Neural cell (in vitro differentiated cells): Measurements from ENCODE around the gene CDON. TPM values are rescaled to one million over a fixed set of nuclear protein-coding genes. Genes with fewer than 3 reads are reported as not detected.

Experiments
- H2AFZ ChIP-seq: fragments of 200-600, 300-800 bp; sonication (generic), shearing (Covaris generic); 2 replicates; pipeline ENCODE4 v1.6.0; 2014; ENCODE audit warnings: low read depth, mild to moderate bottlenecking, antibody characterized with exemption, low read length, moderate library complexity
- H3F3A ChIP-seq: fragments of 200-600 bp; shearing (Covaris generic); 2 replicates; pipeline ENCODE4 v1.6.1; 2016; ENCODE audit warnings: mild to moderate bottlenecking, moderate library complexity, mixed read lengths, antibody characterized with exemption, low read length; ENCODE audit not compliant: insufficient read depth, poor library complexity, severe bottlenecking
- H3K27ac ChIP-seq: fragments of 200-600, 300-800 bp; sonication (generic), shearing (Covaris generic); 2 replicates; pipeline ENCODE4 v1.5.1; 2014; ENCODE audit warnings: mild to moderate bottlenecking, low read length, moderate library complexity
- H3K27me3 ChIP-seq: fragments of 300-800, 200-600 bp; sonication (generic), shearing (Covaris generic); 2 replicates; pipeline ENCODE4 v1.6.0; 2014; ENCODE audit warnings: mild to moderate bottlenecking, low read depth, low read length, moderate library complexity; ENCODE audit not compliant: insufficient read depth
- H3K36me3 ChIP-seq: fragments of 300-800, 200-600 bp; sonication (generic), shearing (Covaris generic); 2 replicates; pipeline ENCODE4 v1.5.1; 2014; ENCODE audit warnings: mild to moderate bottlenecking, antibody characterized with exemption, low read length, moderate library complexity; ENCODE audit not compliant: insufficient read depth
- H3K4me2 ChIP-seq: fragments of 300-800, 200-600 bp; sonication (generic), shearing (Covaris generic); 2 replicates; pipeline ENCODE4 v1.6.0; 2014; ENCODE audit warnings: mild to moderate bottlenecking, low read length
- H3K4me3 ChIP-seq: fragments of 300-800, 200-600 bp; sonication (generic), shearing (Covaris generic); 2 replicates; pipeline ENCODE4 v1.5.1; 2014; ENCODE audit warnings: mild to moderate bottlenecking, low read length, moderate library complexity
- H3K79me2 ChIP-seq: fragments of 200-600 bp; shearing (Covaris generic); replicated peaks from 2 replicates; pipeline ENCODE4 v1.6.0; 2014; ENCODE audit warnings: mild to moderate bottlenecking, low read length, moderate library complexity; ENCODE audit not compliant: insufficient read depth
- H3K9ac ChIP-seq: fragments of 300-800, 200-600 bp; sonication (generic), shearing (Covaris generic); 2 replicates; pipeline ENCODE4 v1.6.1; 2016; ENCODE audit warnings: mild to moderate bottlenecking, low read length, mixed read lengths
- H3K9me2 ChIP-seq: fragments of 200-600 bp; shearing (Covaris generic); 2 replicates; pipeline ENCODE4 v1.6.1; 2016; ENCODE audit warnings: mild to moderate bottlenecking, low read length, mixed read lengths; ENCODE audit not compliant: insufficient read depth
- H3K9me3 ChIP-seq: fragments of 200-600, 300-800 bp; sonication (generic), shearing (Covaris generic); 2 replicates; pipeline ENCODE4 v1.6.1; 2016; ENCODE audit warnings: mild to moderate bottlenecking, mixed run types, low read length, moderate library complexity, mixed read lengths
- H4K20me1 ChIP-seq: fragments of 200-600 bp; shearing (Covaris generic); 2 replicates; pipeline ENCODE4 v1.6.1; 2016; ENCODE audit warnings: mild to moderate bottlenecking, mixed run types; ENCODE audit not compliant: insufficient read depth
- CTCF ChIP-seq: fragments of 450-650 bp; IDR thresholded peaks from 2 replicates; pipeline ENCODE4 v1.5.1; 2014; ENCODE audit warnings: antibody characterized with exemption, mild to moderate bottlenecking, moderate library complexity; ENCODE audit not compliant: poor library complexity, severe bottlenecking
- EP300 ChIP-seq: fragments of 450-650 bp; conservative IDR thresholded peaks from 2 replicates; pipeline ENCODE4 v1.6.1; 2014; ENCODE audit warnings: antibody characterized with exemption, mild to moderate bottlenecking, moderate library complexity; ENCODE audit not compliant: poor library complexity, severe bottlenecking
- EZH2 ChIP-seq: fragments of 200-600, 300-800 bp; shearing (Covaris generic), sonication (generic); IDR thresholded peaks from 2 replicates; pipeline ENCODE4 v1.6.1; 2014; ENCODE audit warnings: antibody characterized with exemption, low read length, borderline replicate concordance, mild to moderate bottlenecking; ENCODE audit not compliant: insufficient read depth, poor library complexity, severe bottlenecking
- MXI1 ChIP-seq: fragments of 450-650 bp; conservative IDR thresholded peaks from 2 replicates; pipeline ENCODE4 v1.6.1; 2014; ENCODE audit warnings: antibody characterized with exemption, mild to moderate bottlenecking; ENCODE audit not compliant: poor library complexity, severe bottlenecking
- POLR2AphosphoS5 ChIP-seq: IDR thresholded peaks from 2 replicates; pipeline ENCODE4 v1.6.1; 2012
- RAD21 ChIP-seq: fragments of 450-650 bp; conservative IDR thresholded peaks from 2 replicates; pipeline ENCODE4 v1.6.1; 2014; ENCODE audit warnings: antibody characterized with exemption, mild to moderate bottlenecking, moderate library complexity
- REST ChIP-seq: IDR thresholded peaks from 2 replicates; pipeline ENCODE4 v1.6.1; 2012; ENCODE audit warnings: borderline replicate concordance
- SMC3 ChIP-seq: fragments of 450-650 bp; conservative IDR thresholded peaks from 2 replicates; pipeline ENCODE4 v1.6.1; 2014; ENCODE audit warnings: antibody characterized with exemption, mild to moderate bottlenecking, moderate library complexity; ENCODE audit not compliant: poor library complexity
- TAF1 ChIP-seq: IDR thresholded peaks from 2 replicates; pipeline ENCODE4 v1.6.1; 2012; ENCODE audit warnings: low read depth
- polyA plus RNA-seq: library from polyadenylated mRNA; depleted of rRNA; stranded (reverse); fragments of >200 nt; gene quantifications from 2 replicates; pipeline ENCODE4 v1.2.3, GENCODE V29; 2014

The CDON gene
- polyA plus RNA-seq, 1 donor from 2014 or later: 44.1 TPM

DNA sequence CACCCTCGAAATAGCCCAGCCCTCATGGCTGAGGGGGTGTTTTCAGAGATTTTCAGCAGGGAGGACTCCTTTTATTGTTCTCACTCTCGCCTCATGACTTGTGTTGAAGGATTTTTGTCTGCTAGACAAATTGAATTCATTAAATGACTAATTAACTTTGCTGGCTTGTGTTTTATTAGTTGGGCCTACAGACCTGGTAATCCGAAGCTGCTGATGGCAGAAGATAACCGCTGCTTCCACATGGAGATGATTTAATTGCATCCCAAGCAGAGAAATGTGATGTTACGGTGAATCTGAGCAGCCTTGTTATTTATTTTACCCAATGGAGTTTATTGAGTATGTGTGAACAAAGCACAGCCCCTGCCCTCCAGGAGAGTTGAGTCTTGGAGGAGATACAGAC, 40.5 kb upstream of the CDON start:
- no peaks in the 10 kb centered on the region for H3K79me2 ChIP-seq
- no peaks in the 10 kb centered on the region for H3K9me2 ChIP-seq
- H3F3A ChIP-seq: no peaks in the 10 kb centered on the region
- no peak overlapping the region for H2AFZ ChIP-seq
- H3K4me3 ChIP-seq: no peak overlapping the region
- TF ChIP-seq EZH2: no peak
- TF ChIP-seq POLR2AphosphoS5: no peak
- no peaks in the 10 kb centered on the region for H3K27me3 ChIP-seq
- H3K27ac ChIP-seq: no peak overlapping the region
- no peaks in the 10 kb centered on the region for H3K36me3 ChIP-seq
- H3K4me2 ChIP-seq: no peak overlapping the region
- H3K9me3 ChIP-seq: no peaks in the 10 kb centered on the region
- H3K9ac ChIP-seq: no peak overlapping the region
- H4K20me1 ChIP-seq: no peaks in the 10 kb centered on the region

GRCh38 chr11:126102436-126102981, 39.8 kb upstream of the CDON start:
- H3K4me2 ChIP-seq: no peak overlapping the region
- no peaks in the 10 kb centered on the region for H3K27me3 ChIP-seq
- H2AFZ ChIP-seq: no peak overlapping the region
- no peak overlapping the region for H3K27ac ChIP-seq
- H3K79me2 ChIP-seq: no peaks in the 10 kb centered on the region
- H3K9me2 ChIP-seq: no peaks in the 10 kb centered on the region
- H3K4me3 ChIP-seq: no peak overlapping the region
- H3F3A ChIP-seq: no peaks in the 10 kb centered on the region
- H3K36me3 ChIP-seq: no peaks in the 10 kb centered on the region
- no peaks in the 10 kb centered on the region for H3K9me3 ChIP-seq
- TF ChIP-seq SMC3: no peak
- no peak for TF ChIP-seq EP300
- no peak for TF ChIP-seq TAF1
- TF ChIP-seq RAD21: no peak
- TF ChIP-seq REST: no peak
- TF ChIP-seq EZH2: no peak
- no peak for TF ChIP-seq CTCF
- no peaks in the 10 kb centered on the region for H4K20me1 ChIP-seq
- no peak overlapping the region for H3K9ac ChIP-seq

DNA sequence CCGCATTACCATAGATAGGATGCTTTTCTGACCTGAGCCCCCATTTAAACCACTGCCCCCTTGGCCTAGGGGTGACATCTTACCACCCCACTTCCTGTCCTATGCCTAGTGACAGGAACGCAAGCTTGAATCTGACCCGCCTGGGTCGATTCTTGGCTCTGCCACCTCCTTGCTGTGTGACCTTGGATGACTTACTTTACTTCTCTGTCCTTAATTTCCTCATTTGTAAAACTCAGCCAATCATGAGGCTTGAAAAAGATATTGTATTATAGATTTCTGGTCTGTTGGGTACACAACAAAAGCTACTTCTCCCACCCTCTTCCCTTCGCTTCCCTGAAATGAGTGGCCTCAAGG, 39.2 kb upstream of the CDON start:
- no peak for TF ChIP-seq EZH2
- no peak for TF ChIP-seq MXI1
- no peak for TF ChIP-seq SMC3
- no peak for TF ChIP-seq CTCF
- no peak for TF ChIP-seq REST
- no peak for TF ChIP-seq RAD21
- TF ChIP-seq EP300: no peak
- H2AFZ ChIP-seq: no peak overlapping the region
- no peaks in the 10 kb centered on the region for H3K36me3 ChIP-seq
- H3K4me2 ChIP-seq: no peak overlapping the region
- H3K9me3 ChIP-seq: no peaks in the 10 kb centered on the region
- no peaks in the 10 kb centered on the region for H3K27me3 ChIP-seq
- no peak overlapping the region for H3K9ac ChIP-seq
- H3K27ac ChIP-seq: no peak overlapping the region
- H3K4me3 ChIP-seq: no peak overlapping the region
- no peaks in the 10 kb centered on the region for H3K79me2 ChIP-seq
- no peaks in the 10 kb centered on the region for H4K20me1 ChIP-seq
- H3K9me2 ChIP-seq: no peaks in the 10 kb centered on the region
- no peaks in the 10 kb centered on the region for H3F3A ChIP-seq
